Measurements from ENCODE around the gene FLRT1.

Gene FLRT1

GRCh38 chr11:64081745-64082442 lies 46.2 kb downstream of the FLRT1 start:
- no peak for DNase-seq
- Histone ChIP-seq H3K4me2 (ENCODE audit: low read depth, low read length) (no peak overlapping the region), H4K20me1 (ENCODE audit: insufficient read depth, low read length) (no peaks in the 10 kb centered on the region), H3K27ac (ENCODE audit: low read length) (no peak overlapping the region), H2AFZ (ENCODE audit: low read length) (no peak overlapping the region), H3K4me1 (ENCODE audit: low read length) (no peaks in the 10 kb centered on the region), H3F3A (ENCODE audit: insufficient read depth, low read length) (no peaks in the 10 kb centered on the region), H3K36me3 (replicated peaks; ENCODE audit: insufficient read depth, low read length) (no peaks in the 10 kb centered on the region), H3K9ac (ENCODE audit: low read length) (no peak overlapping the region), H3K4me3 (ENCODE audit: low read length) (no peak overlapping the region), H3K79me2 (ENCODE audit: low read length) (no peaks in the 10 kb centered on the region), H3K27me3 (replicated peaks; ENCODE audit: insufficient read depth, low read length) (no peaks in the 10 kb centered on the region), H3K9me2 (replicated peaks; ENCODE audit: insufficient read depth, low read length) (no peaks in the 10 kb centered on the region), H3K9me3 (replicated peaks; ENCODE audit: insufficient read depth, low read length) (no peaks in the 10 kb centered on the region)
- TF ChIP-seq CTCF (IDR thresholded peaks at IDR 0.05; ENCODE audit: low read length) (no peak), EZH2 (optimal IDR thresholded peaks at IDR 0.05; ENCODE audit: low read depth, low read length) (no peak), EZH2phosphoT487 (IDR thresholded peaks at IDR 0.05; ENCODE audit: low read length) (no peak)

GRCh38 chr11:64083398-64084080 lies 47.8 kb downstream of the FLRT1 start:
- H3K4me3 ChIP-seq (ENCODE audit: low read length) = no peak overlapping the region
- H3K27ac ChIP-seq (ENCODE audit: low read length) = no peak overlapping the region
- H3K27me3 ChIP-seq (replicated peaks; ENCODE audit: insufficient read depth, low read length) = no peaks in the 10 kb centered on the region
- no peak overlapping the region for H3K9ac ChIP-seq (ENCODE audit: low read length)
- H3K4me2 ChIP-seq (ENCODE audit: low read depth, low read length) = no peak overlapping the region
- no peaks in the 10 kb centered on the region for H4K20me1 ChIP-seq (ENCODE audit: insufficient read depth, low read length)
- no peaks in the 10 kb centered on the region for H3K9me3 ChIP-seq (replicated peaks; ENCODE audit: insufficient read depth, low read length)
- H3K36me3 ChIP-seq (replicated peaks; ENCODE audit: insufficient read depth, low read length) = no peaks in the 10 kb centered on the region
- DNase-seq = no peak
- no peak overlapping the region for H2AFZ ChIP-seq (ENCODE audit: low read length)
- H3K9me2 ChIP-seq (replicated peaks; ENCODE audit: insufficient read depth, low read length) = no peaks in the 10 kb centered on the region
- H3K4me1 ChIP-seq (ENCODE audit: low read length) = no peaks in the 10 kb centered on the region
- no peaks in the 10 kb centered on the region for H3F3A ChIP-seq (ENCODE audit: insufficient read depth, low read length)
- no peak for TF ChIP-seq EZH2phosphoT487 (IDR thresholded peaks at IDR 0.05; ENCODE audit: low read length)
- TF ChIP-seq CTCF (IDR thresholded peaks at IDR 0.05; ENCODE audit: low read length) = no peak
- no peak for TF ChIP-seq EZH2 (optimal IDR thresholded peaks at IDR 0.05; ENCODE audit: low read depth, low read length)
- no peaks in the 10 kb centered on the region for H3K79me2 ChIP-seq (ENCODE audit: low read length)

GRCh38 chr11:64084146-64084950 lies 48.6 kb downstream of the FLRT1 start:
- DNase-seq = no peak
- Histone ChIP-seq H3K4me3 (ENCODE audit: low read length) (no peak overlapping the region), H3K4me2 (ENCODE audit: low read depth, low read length) (no peak overlapping the region), H3F3A (ENCODE audit: insufficient read depth, low read length) (no peaks in the 10 kb centered on the region), H2AFZ (ENCODE audit: low read length) (no peak overlapping the region), H3K9me2 (replicated peaks; ENCODE audit: insufficient read depth, low read length) (no peaks in the 10 kb centered on the region), H4K20me1 (ENCODE audit: insufficient read depth, low read length) (no peaks in the 10 kb centered on the region), H3K79me2 (ENCODE audit: low read length) (no peaks in the 10 kb centered on the region), H3K4me1 (ENCODE audit: low read length) (no peaks in the 10 kb centered on the region), H3K9me3 (replicated peaks; ENCODE audit: insufficient read depth, low read length) (no peaks in the 10 kb centered on the region), H3K27me3 (replicated peaks; ENCODE audit: insufficient read depth, low read length) (no peaks in the 10 kb centered on the region), H3K9ac (ENCODE audit: low read length) (no peak overlapping the region), H3K27ac (ENCODE audit: low read length) (no peak overlapping the region), H3K36me3 (replicated peaks; ENCODE audit: insufficient read depth, low read length) (no peaks in the 10 kb centered on the region)
- TF ChIP-seq EZH2 (optimal IDR thresholded peaks at IDR 0.05; ENCODE audit: low read depth, low read length) (no peak), EZH2phosphoT487 (IDR thresholded peaks at IDR 0.05; ENCODE audit: low read length) (no peak), CTCF (IDR thresholded peaks at IDR 0.05; ENCODE audit: low read length) (no peak)
